ENCODE measurements around the gene PRDM10.

GRCh38 chr11:129935723-129936122 lies 66.9 kb downstream of the PRDM10 start:
- TF ChIP-seq POLR2A (IDR thresholded peaks at IDR 0.05; ENCODE audit: low read length), result no peak
- no peak for TF ChIP-seq GATA1 (IDR thresholded peaks at IDR 0.05; ENCODE audit: low read depth, low read length)

Data from erythroblast (primary cell).